ENCODE measurements around the gene BNIP2.
A peak's percentile ranks its signal among the peaks of the same experiment; 100 is the strongest.

BNIP2 gene

DNA sequence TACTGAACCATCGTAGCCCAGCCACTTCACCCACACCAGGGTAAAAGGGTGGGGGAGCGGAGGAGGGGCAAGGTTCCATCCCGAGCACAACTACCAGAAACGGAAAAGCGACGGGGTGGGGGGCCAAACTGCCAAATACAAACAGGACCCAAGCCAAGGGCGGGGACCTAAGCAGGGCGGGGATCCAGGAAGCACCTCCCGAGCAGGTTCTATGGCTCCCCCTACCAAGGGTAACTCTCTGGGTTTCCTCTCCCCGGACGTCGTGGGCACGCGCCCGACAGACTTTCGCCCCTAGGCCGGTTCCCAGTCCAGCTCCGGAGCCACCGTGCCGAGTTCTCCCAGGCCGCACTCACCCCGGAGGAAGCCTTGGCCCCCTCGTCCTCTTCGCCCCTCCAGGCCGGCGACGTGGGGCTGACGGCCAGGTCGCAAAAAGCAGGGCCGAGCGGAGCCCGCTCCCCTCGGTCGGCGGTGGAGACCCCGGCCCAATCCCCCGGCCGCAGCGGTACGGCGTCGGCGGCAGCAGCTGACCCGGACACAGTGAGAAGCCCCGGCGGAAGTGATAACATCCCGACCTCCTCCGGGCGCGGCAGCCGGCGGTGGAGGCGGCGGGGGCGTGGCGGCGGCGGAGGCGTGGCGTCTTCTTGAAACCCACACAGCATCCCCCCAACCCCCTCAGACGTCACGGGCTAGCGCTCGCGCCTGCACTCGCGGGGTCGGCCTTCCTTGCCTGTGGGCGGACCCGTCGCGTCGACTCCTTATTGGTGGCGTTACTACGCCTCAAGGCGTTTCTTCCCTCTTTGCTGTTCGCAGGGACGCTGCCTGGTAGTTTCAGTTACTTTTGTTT, at the start of gene BNIP2:
Gene BNIP2, minus strand, starts transcription at position 539 of the 844 bp plus-strand sequence. CDS start 6,863 bp downstream, outside the sequence.
- no peak for TF ChIP-seq ZNF274 (IDR thresholded peaks at IDR 0.05; ENCODE audit: low read depth, low read length)
- H3K4me3 ChIP-seq (ENCODE audit: low read length): peak within 1 kb of the TSS; percentile 96

DNA sequence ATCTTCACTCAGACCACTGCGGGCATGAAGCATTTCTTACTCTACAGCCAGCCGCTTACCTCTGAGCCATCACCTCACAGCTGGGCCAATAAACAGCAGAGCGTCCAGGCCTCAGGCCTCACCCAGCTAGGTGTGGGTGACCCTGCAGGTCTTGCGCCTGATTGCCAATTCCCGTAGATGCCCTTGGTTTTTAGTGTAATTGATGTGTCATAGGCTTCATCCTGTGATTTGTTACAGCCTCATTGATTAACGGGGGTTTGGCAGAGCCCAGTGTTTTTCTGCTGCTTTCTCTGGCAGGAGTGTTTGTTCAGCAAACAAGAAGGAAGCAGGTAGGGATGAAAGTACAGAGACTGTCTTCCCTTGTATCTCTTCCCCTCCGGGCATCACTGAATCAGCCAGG, 49.6 kb upstream of the BNIP2 start:
- TF ChIP-seq ZNF274 (IDR thresholded peaks at IDR 0.05; ENCODE audit: low read depth, low read length): no peak
- no peak overlapping the region for H3K4me3 ChIP-seq (ENCODE audit: low read length)

- H3K4me3 ChIP-seq (ENCODE audit: low read length): no peak overlapping the region
- no peak for TF ChIP-seq ZNF274 (IDR thresholded peaks at IDR 0.05; ENCODE audit: low read depth, low read length)
Observed at GRCh38 chr15:59736181-59736580, 47.1 kb upstream of the BNIP2 start.

DNA sequence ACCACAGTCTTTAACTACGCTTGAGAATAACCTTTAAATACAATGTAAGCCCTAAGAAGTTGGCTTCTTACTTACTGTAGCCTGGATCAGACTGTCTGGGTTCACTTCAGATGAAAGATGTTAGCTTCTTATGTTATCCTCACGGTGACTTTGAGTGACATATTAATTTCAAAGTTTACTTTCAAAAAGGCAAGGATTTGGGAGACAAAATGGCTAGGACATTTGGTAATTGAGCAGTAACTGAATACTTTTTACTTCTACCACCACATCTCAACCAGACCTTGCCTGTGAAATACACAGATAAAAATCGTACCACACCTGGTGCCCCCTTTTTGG, 36.0 kb upstream of the BNIP2 start:
- TF ChIP-seq ZNF274 (IDR thresholded peaks at IDR 0.05; ENCODE audit: low read depth, low read length): no peak
- no peak overlapping the region for H3K4me3 ChIP-seq (ENCODE audit: low read length)

DNA sequence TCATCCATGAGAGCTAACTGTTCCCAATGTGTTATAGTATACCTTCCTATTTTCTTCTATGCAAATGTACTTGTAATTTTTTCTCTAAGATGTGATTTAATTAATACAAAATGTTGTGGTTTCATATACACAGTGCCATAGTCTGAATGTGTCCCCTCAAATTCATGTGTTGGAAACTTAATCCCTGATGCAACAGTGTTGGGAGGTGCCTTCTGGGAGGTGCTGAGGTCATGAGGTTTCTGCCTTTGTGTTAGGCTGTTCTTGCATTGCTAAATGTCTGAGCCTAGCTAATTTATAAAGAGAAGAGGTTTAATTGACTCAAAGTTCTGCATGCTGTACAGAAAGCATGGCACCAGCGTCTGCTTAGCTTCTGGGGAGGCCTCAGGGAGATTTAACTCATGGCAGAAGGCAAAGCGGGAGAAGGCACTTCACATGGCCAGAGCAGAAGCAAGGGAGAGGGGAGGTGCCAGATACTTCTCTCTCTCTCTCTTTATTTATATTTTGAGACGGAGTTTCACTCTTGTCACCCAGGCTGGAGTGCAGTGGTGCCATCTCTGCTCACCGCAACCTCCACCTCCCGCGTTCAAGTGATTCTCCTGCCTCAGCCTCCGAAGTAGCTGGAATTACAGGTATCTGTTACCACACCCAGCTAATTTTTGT, 34.7 kb upstream of the BNIP2 start:
- no peak overlapping the region for H3K4me3 ChIP-seq (ENCODE audit: low read length)

DNA sequence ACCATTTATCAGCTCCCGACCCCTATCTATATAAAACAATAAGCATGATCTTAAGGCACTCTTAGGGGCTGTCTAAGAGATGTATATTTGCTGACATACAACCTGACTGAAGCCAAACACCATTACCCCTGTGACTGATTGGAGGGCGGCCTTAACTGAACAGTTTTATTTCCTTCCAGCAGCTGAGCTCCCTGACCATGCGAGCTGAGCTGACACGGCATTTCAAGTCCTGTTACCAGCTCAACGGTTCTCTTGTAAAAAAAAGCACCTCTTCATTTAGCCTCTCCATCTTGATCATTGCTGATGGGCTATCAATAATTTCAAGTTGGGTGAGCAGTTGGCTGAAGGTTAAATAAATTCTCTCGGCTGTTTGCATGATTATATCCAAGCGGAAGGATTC, 33.4 kb upstream of the BNIP2 start:
- H3K4me3 ChIP-seq (ENCODE audit: low read length): no peak overlapping the region
- no peak for TF ChIP-seq ZNF274 (IDR thresholded peaks at IDR 0.05; ENCODE audit: low read depth, low read length)

More for the DNA sequence above, 34.7 kb upstream of the BNIP2 start:
- TF ChIP-seq ZNF274 (IDR thresholded peaks at IDR 0.05; ENCODE audit: low read depth, low read length): no peak

GRCh38 chr15:59722037-59722436, 32.9 kb upstream of the BNIP2 start:
- H3K4me3 ChIP-seq (ENCODE audit: low read length): no peak overlapping the region
- TF ChIP-seq ZNF274 (IDR thresholded peaks at IDR 0.05; ENCODE audit: low read depth, low read length): no peak

DNA sequence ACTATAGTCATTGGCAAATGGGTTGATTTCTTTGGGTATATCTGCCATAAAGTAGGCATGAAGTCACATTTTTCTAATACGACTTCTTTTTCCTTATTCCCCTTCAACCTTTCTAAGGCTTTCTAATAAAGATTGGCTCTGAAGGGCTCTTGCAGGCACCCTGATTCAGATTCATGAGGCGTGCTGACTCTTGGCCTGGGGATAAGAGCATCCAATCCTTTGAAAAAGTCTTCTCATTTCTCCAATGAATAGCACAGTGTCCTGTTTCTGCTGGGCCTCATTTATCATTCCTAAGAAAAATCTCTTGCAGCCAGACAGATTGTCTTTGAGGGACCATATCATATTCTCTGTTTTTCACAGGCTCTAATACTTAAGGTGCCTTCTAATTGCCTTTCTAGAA, 32.3 kb upstream of the BNIP2 start:
- no peak for TF ChIP-seq ZNF274 (IDR thresholded peaks at IDR 0.05; ENCODE audit: low read depth, low read length)
- H3K4me3 ChIP-seq (ENCODE audit: low read length): no peak overlapping the region

GRCh38 chr15:59713177-59713576, 24.1 kb upstream of the BNIP2 start:
- H3K4me3 ChIP-seq (ENCODE audit: low read length): no peak overlapping the region
- no peak for TF ChIP-seq ZNF274 (IDR thresholded peaks at IDR 0.05; ENCODE audit: low read depth, low read length)

DNA sequence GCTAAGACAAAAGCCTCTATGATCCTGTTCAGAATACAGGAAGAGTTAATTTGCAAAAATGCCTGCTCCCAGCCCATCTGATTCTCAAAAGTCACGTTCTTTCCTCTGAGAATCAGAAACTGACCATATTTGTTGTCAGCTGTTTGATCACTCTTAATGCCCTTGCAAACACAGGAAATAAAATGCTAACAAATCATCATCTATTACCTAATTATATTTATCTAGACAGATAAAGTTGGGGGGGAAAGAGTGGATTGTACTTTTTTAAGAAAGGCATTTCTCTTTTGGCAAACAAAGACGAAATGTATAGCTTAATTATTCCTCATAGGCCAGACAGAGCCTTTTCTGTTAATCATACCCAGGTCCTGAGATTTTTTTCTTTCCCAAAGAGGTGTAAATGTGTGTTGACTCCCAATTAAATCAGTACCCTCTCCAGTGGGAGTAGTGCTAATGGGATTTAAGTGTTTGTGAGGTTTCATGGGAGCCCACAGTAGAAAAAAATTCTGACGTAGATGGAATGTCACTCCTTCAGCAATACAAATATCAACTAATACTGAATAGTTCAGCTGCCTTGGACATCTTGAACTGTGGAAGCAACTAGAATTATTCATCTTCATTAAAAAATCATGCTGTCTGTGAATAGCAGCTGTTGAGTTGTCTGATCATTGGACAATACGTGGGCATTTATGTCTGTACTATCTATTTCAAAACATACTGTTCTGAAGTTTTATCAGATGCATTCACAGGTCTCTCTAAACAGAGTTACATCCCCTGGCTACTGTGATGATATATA, 22.5 kb upstream of the BNIP2 start:
- no peak overlapping the region for H3K4me3 ChIP-seq (ENCODE audit: low read length)
- TF ChIP-seq ZNF274 (IDR thresholded peaks at IDR 0.05; ENCODE audit: low read depth, low read length): no peak

DNA sequence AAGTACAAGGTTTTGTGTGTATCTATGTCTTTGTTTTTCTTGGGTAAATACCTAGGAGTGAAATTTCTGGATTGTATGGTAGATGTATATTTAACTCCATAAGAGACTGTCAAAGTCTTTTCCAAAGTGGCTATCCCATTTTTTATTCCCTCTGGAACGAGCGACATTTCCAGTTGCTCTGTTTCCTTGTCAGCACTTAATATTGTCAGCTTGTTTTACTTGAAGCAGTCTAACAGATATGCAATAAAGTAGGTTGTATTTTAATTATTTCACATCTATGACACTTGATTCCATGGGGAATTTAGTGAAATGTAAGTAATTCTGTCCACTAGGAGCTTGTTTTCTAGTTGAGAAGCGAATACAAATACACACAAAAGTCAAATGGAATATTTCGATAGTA, 18.5 kb upstream of the BNIP2 start:
- no peak overlapping the region for H3K4me3 ChIP-seq (ENCODE audit: low read length)
- TF ChIP-seq ZNF274 (IDR thresholded peaks at IDR 0.05; ENCODE audit: low read depth, low read length): no peak

- H3K4me3 ChIP-seq (ENCODE audit: low read length): no peak overlapping the region
- TF ChIP-seq ZNF274 (IDR thresholded peaks at IDR 0.05; ENCODE audit: low read depth, low read length): no peak
Observed at GRCh38 chr15:59703979-59704796, 15.1 kb upstream of the BNIP2 start.

- no peak overlapping the region for H3K4me3 ChIP-seq (ENCODE audit: low read length)
- TF ChIP-seq ZNF274 (IDR thresholded peaks at IDR 0.05; ENCODE audit: low read depth, low read length): no peak
Observed at GRCh38 chr15:59702351-59702750, 13.2 kb upstream of the BNIP2 start.

GRCh38 chr15:59701880-59702279, 12.8 kb upstream of the BNIP2 start:
- TF ChIP-seq ZNF274 (IDR thresholded peaks at IDR 0.05; ENCODE audit: low read depth, low read length): no peak
- no peak overlapping the region for H3K4me3 ChIP-seq (ENCODE audit: low read length)
